Endodermal cell (in vitro differentiated cells): Measurements from ENCODE around the gene CLDN6. TPM values are rescaled to one million over a fixed set of nuclear protein-coding genes. Genes with fewer than 3 reads are reported as not detected.
A peak's percentile ranks its signal among the peaks of the same experiment; 100 is the strongest.

Source experiments
- DNase-seq: peaks from one replicate; pipeline ENCODE4 v3.0.0-alpha.2; 2017
- H3K27ac ChIP-seq: 2 replicates; pipeline ENCODE4 v1.5.1; 2013; ENCODE audit warnings: mild to moderate bottlenecking, low read depth, low read length, moderate library complexity
- H3K27me3 ChIP-seq: 2 replicates; pipeline ENCODE4 v1.6.1; 2013; ENCODE audit warnings: mild to moderate bottlenecking, low read length, moderate library complexity; ENCODE audit not compliant: insufficient read depth, control insufficient read depth, poor library complexity, severe bottlenecking
- H3K36me3 ChIP-seq: 2 replicates; pipeline ENCODE4 v1.7.0; 2013; ENCODE audit warnings: mild to moderate bottlenecking, low read length, moderate library complexity; ENCODE audit not compliant: control insufficient read depth, insufficient read depth
- H3K4me1 ChIP-seq: one replicate; pipeline ENCODE4 v1.7.0; 2013; ENCODE audit warnings: low read length; ENCODE audit not compliant: control insufficient read depth, insufficient read depth
- H3K4me3 ChIP-seq: 2 replicates; pipeline ENCODE4 v1.5.1; 2013; ENCODE audit warnings: mild to moderate bottlenecking, low read length, moderate library complexity
- H3K9ac ChIP-seq: 2 replicates; pipeline ENCODE4 v1.6.1; 2013; ENCODE audit warnings: mild to moderate bottlenecking, low read length, moderate library complexity; ENCODE audit not compliant: poor library complexity, severe bottlenecking; ENCODE audit errors: extremely low read depth
- H3K9me3 ChIP-seq: 2 replicates; pipeline ENCODE4 v1.6.1; 2013; ENCODE audit warnings: mild to moderate bottlenecking, low read length, moderate library complexity; ENCODE audit not compliant: control insufficient read depth
- H3K27ac Mint-ChIP-seq: 2 replicates; pipeline ENCODE4 v1.8.0; 2020; ENCODE audit warnings: mixed read lengths
- H3K27me3 Mint-ChIP-seq: 2 replicates; pipeline ENCODE4 v1.8.0; 2021; ENCODE audit warnings: mild to moderate bottlenecking, mixed read lengths; ENCODE audit not compliant: insufficient read depth
- H3K36me3 Mint-ChIP-seq: 2 replicates; pipeline ENCODE4 v1.8.0; 2020; ENCODE audit warnings: low read depth, mixed read lengths
- H3K4me1 Mint-ChIP-seq: 2 replicates; pipeline ENCODE4 v1.8.0; 2020; ENCODE audit warnings: mixed read lengths
- H3K4me3 Mint-ChIP-seq: 2 replicates; pipeline ENCODE4 v1.8.0; 2020; ENCODE audit warnings: mild to moderate bottlenecking, moderate library complexity, mixed read lengths
- H3K9me3 Mint-ChIP-seq: 2 replicates; pipeline ENCODE4 v1.8.0; 2020; ENCODE audit warnings: mild to moderate bottlenecking, mixed read lengths
- WGBS, 2 experiments: methylation state at CpG; one replicate each; pipeline versions ENCODE4 v1.1.5 to v1.1.7; 2013; ENCODE audit warnings: missing lambda C conversion rate in 2 of 2, mixed read lengths in 1 of 2; ENCODE audit not compliant: insufficient coverage in 1 of 2, insufficient read length in 1 of 2; 5-methylcytosine and 5-hydroxymethylcytosine counted together
- total RNA-seq, 2 donors: library from RNA; stranded (reverse); fragmentation: NEBNext Ultra II Directional in 1 of 2; extraction: Animal tissue kit (Norgen Biotek cat#: 25700) in 1 of 2; gene quantifications; 2 replicates in 1 of 2; 3 replicates in 1 of 2; pipeline ENCODE4 v1.2.1, GENCODE V29; 2021
- TF ChIP-seq, protein P1 (sequence below): fragments of 200-600 bp; sonication (generic); conservative IDR thresholded peaks from 2 replicates; pipeline ENCODE4 v1.5.0; 2021; ENCODE audit warnings: antibody characterized with exemption, mild to moderate bottlenecking

Gene CLDN6
- total RNA-seq, 2 donors from 2014 or later: 404 to 572 TPM

- H3K36me3 ChIP-seq: peaks cover 30% of the 10 kb centered on the region
- TF ChIP-seq, protein P1, sequence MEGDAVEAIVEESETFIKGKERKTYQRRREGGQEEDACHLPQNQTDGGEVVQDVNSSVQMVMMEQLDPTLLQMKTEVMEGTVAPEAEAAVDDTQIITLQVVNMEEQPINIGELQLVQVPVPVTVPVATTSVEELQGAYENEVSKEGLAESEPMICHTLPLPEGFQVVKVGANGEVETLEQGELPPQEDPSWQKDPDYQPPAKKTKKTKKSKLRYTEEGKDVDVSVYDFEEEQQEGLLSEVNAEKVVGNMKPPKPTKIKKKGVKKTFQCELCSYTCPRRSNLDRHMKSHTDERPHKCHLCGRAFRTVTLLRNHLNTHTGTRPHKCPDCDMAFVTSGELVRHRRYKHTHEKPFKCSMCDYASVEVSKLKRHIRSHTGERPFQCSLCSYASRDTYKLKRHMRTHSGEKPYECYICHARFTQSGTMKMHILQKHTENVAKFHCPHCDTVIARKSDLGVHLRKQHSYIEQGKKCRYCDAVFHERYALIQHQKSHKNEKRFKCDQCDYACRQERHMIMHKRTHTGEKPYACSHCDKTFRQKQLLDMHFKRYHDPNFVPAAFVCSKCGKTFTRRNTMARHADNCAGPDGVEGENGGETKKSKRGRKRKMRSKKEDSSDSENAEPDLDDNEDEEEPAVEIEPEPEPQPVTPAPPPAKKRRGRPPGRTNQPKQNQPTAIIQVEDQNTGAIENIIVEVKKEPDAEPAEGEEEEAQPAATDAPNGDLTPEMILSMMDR: no peak
- peak within 1 kb of the TSS; percentile 83 for H3K4me3 Mint-ChIP-seq
- H3K9me3 Mint-ChIP-seq: no peaks in the 10 kb centered on the region
- H3K9ac ChIP-seq: peak within 1 kb of the TSS; percentile 99
- H3K4me3 ChIP-seq: peak within 1 kb of the TSS; percentile 97
- H3K27ac ChIP-seq: peak within 1 kb of the TSS; percentile 90
- peaks cover 5% of the 10 kb centered on the region for H3K27me3 Mint-ChIP-seq
- H3K36me3 Mint-ChIP-seq: peaks cover 23% of the 10 kb centered on the region
- DNase-seq: peak; percentile 99
- peak within 1 kb of the TSS; percentile 99 for H3K27ac Mint-ChIP-seq
- 0 to 1% methylated on average over 23 to 69 of the region's 69 CpGs for WGBS, 2 experiments
- H3K4me1 ChIP-seq: peaks cover 12% of the 10 kb centered on the region
- H3K9me3 ChIP-seq: no peaks in the 10 kb centered on the region
- peaks cover 24% of the 10 kb centered on the region for H3K4me1 Mint-ChIP-seq
- H3K27me3 ChIP-seq: no peaks in the 10 kb centered on the region
Measured at GRCh38 chr16:3023669-3024478, 5.9 kb upstream of the CLDN6 start, which contains the start of the genes HCFC1R1 and THOC6. Gene HCFC1R1 (minus strand): TSS chr16:3023942. CDS start chr16:3023941, 1 bp downstream. Gene THOC6 (plus strand): TSS chr16:3024035. CDS start chr16:3024327, 292 bp downstream.

DNA sequence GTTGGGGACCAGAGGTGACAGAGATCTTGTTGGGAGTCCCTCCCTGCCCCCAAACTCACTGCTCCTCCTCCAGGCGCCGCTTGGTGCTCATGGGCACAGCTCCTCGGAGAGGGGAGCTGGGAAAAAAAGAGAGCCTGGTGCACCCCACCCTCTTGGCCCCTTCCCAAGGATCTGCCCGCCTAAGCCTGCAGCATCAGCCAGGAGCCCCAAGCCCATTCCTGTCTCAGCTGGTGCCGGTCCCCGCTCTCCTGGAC is 5.4 kb upstream of the CLDN6 start:
- Histone ChIP-seq H3K27ac (no peak overlapping the region), H3K27me3 (no peaks in the 10 kb centered on the region), H3K9me3 (no peaks in the 10 kb centered on the region), H3K4me1 (peaks cover 12% of the 10 kb centered on the region), H3K9ac (peak overlapping the region; percentile 99), H3K4me3 (peak overlapping the region; percentile 97), H3K36me3 (peaks cover 30% of the 10 kb centered on the region)
- Mint-ChIP-seq H3K36me3 (peaks cover 23% of the 10 kb centered on the region), H3K27me3 (peaks cover 1% of the 10 kb centered on the region), H3K4me3 (peak overlapping the region; percentile 83), H3K27ac (peak overlapping the region; percentile 99), H3K9me3 (no peaks in the 10 kb centered on the region), H3K4me1 (peaks cover 28% of the 10 kb centered on the region)
- 12% methylated on average over 6 of the region's 6 CpGs; no CpG with 5 or more reads in 1 of the 2 experiments for WGBS, 2 experiments
- TF ChIP-seq, protein P1: no peak
- DNase-seq: no peak

- no peaks in the 10 kb centered on the region for H3K9me3 Mint-ChIP-seq
- Histone ChIP-seq H3K4me1 (peaks cover 12% of the 10 kb centered on the region), H3K9ac (peak overlapping the region; percentile 99), H3K27ac (peak overlapping the region; percentile 90), H3K9me3 (no peaks in the 10 kb centered on the region), H3K4me3 (peak overlapping the region; percentile 97), H3K27me3 (no peaks in the 10 kb centered on the region), H3K36me3 (peaks cover 30% of the 10 kb centered on the region)
- TF ChIP-seq, protein P1: no peak
- WGBS, 2 experiments: 32 to 34% methylated on average over 3 to 8 of the region's 8 CpGs
- H3K27ac Mint-ChIP-seq: peak overlapping the region; percentile 99
- H3K4me3 Mint-ChIP-seq: peak overlapping the region; percentile 83
- peak; percentile 87 for DNase-seq
- no peaks in the 10 kb centered on the region for H3K27me3 Mint-ChIP-seq
- H3K4me1 Mint-ChIP-seq: peaks cover 29% of the 10 kb centered on the region
- peaks cover 23% of the 10 kb centered on the region for H3K36me3 Mint-ChIP-seq
Measured at GRCh38 chr16:3022684-3023414, 4.9 kb upstream of the CLDN6 start.
